Endodermal cell (in vitro differentiated cells): ENCODE data around the gene PIR. TPM values are rescaled to one million over a fixed set of nuclear protein-coding genes. Genes with fewer than 3 reads are reported as not detected.

Source experiments
- DNase-seq: peaks from one replicate; pipeline ENCODE4 v3.0.0-alpha.2; 2017
- H3K27ac ChIP-seq: 2 replicates; pipeline ENCODE4 v1.5.1; 2013; ENCODE audit warnings: mild to moderate bottlenecking, low read depth, low read length, moderate library complexity
- H3K27me3 ChIP-seq: 2 replicates; pipeline ENCODE4 v1.6.1; 2013; ENCODE audit warnings: mild to moderate bottlenecking, low read length, moderate library complexity; ENCODE audit not compliant: insufficient read depth, control insufficient read depth, poor library complexity, severe bottlenecking
- H3K36me3 ChIP-seq: 2 replicates; pipeline ENCODE4 v1.7.0; 2013; ENCODE audit warnings: mild to moderate bottlenecking, low read length, moderate library complexity; ENCODE audit not compliant: control insufficient read depth, insufficient read depth
- H3K4me1 ChIP-seq: one replicate; pipeline ENCODE4 v1.7.0; 2013; ENCODE audit warnings: low read length; ENCODE audit not compliant: control insufficient read depth, insufficient read depth
- H3K4me3 ChIP-seq: 2 replicates; pipeline ENCODE4 v1.5.1; 2013; ENCODE audit warnings: mild to moderate bottlenecking, low read length, moderate library complexity
- H3K9ac ChIP-seq: 2 replicates; pipeline ENCODE4 v1.6.1; 2013; ENCODE audit warnings: mild to moderate bottlenecking, low read length, moderate library complexity; ENCODE audit not compliant: poor library complexity, severe bottlenecking; ENCODE audit errors: extremely low read depth
- H3K9me3 ChIP-seq: 2 replicates; pipeline ENCODE4 v1.6.1; 2013; ENCODE audit warnings: mild to moderate bottlenecking, low read length, moderate library complexity; ENCODE audit not compliant: control insufficient read depth
- H3K27ac Mint-ChIP-seq: 2 replicates; pipeline ENCODE4 v1.8.0; 2020; ENCODE audit warnings: mixed read lengths
- H3K27me3 Mint-ChIP-seq: 2 replicates; pipeline ENCODE4 v1.8.0; 2021; ENCODE audit warnings: mild to moderate bottlenecking, mixed read lengths; ENCODE audit not compliant: insufficient read depth
- H3K36me3 Mint-ChIP-seq: 2 replicates; pipeline ENCODE4 v1.8.0; 2020; ENCODE audit warnings: low read depth, mixed read lengths
- H3K4me1 Mint-ChIP-seq: 2 replicates; pipeline ENCODE4 v1.8.0; 2020; ENCODE audit warnings: mixed read lengths
- H3K4me3 Mint-ChIP-seq: 2 replicates; pipeline ENCODE4 v1.8.0; 2020; ENCODE audit warnings: mild to moderate bottlenecking, moderate library complexity, mixed read lengths
- H3K9me3 Mint-ChIP-seq: 2 replicates; pipeline ENCODE4 v1.8.0; 2020; ENCODE audit warnings: mild to moderate bottlenecking, mixed read lengths
- WGBS, 2 experiments: methylation state at CpG; one replicate each; pipeline versions ENCODE4 v1.1.5 to v1.1.7; 2013; ENCODE audit warnings: missing lambda C conversion rate in 2 of 2, mixed read lengths in 1 of 2; ENCODE audit not compliant: insufficient coverage in 1 of 2, insufficient read length in 1 of 2; 5-methylcytosine and 5-hydroxymethylcytosine counted together
- total RNA-seq, 2 donors: library from RNA; stranded (reverse); fragmentation: NEBNext Ultra II Directional in 1 of 2; extraction: Animal tissue kit (Norgen Biotek cat#: 25700) in 1 of 2; gene quantifications; 2 replicates in 1 of 2; 3 replicates in 1 of 2; pipeline ENCODE4 v1.2.1, GENCODE V29; 2021
- TF ChIP-seq, protein P1 (sequence below): fragments of 200-600 bp; sonication (generic); conservative IDR thresholded peaks from 2 replicates; pipeline ENCODE4 v1.5.0; 2021; ENCODE audit warnings: antibody characterized with exemption, mild to moderate bottlenecking

The PIR gene
- total RNA-seq, 2 donors from 2014 or later = 21.0 to 34.2 TPM

- Mint-ChIP-seq H3K4me1 (no peaks in the 10 kb centered on the region), H3K9me3 (no peaks in the 10 kb centered on the region), H3K27me3 (no peaks in the 10 kb centered on the region), H3K4me3 (no peak overlapping the region), H3K27ac (no peak overlapping the region), H3K36me3 (peaks cover 2% of the 10 kb centered on the region)
- H3K4me3 ChIP-seq = no peak overlapping the region
- no peak overlapping the region for H3K27ac ChIP-seq
- no peaks in the 10 kb centered on the region for H3K4me1 ChIP-seq
- H3K27me3 ChIP-seq = no peaks in the 10 kb centered on the region
- H3K36me3 ChIP-seq = no peaks in the 10 kb centered on the region
- no peak overlapping the region for H3K9ac ChIP-seq
- no peaks in the 10 kb centered on the region for H3K9me3 ChIP-seq
- 90% methylated on average over 2 of the region's 2 CpGs; no CpG with 5 or more reads in 1 of the 2 experiments for WGBS, 2 experiments
- TF ChIP-seq, protein P1, sequence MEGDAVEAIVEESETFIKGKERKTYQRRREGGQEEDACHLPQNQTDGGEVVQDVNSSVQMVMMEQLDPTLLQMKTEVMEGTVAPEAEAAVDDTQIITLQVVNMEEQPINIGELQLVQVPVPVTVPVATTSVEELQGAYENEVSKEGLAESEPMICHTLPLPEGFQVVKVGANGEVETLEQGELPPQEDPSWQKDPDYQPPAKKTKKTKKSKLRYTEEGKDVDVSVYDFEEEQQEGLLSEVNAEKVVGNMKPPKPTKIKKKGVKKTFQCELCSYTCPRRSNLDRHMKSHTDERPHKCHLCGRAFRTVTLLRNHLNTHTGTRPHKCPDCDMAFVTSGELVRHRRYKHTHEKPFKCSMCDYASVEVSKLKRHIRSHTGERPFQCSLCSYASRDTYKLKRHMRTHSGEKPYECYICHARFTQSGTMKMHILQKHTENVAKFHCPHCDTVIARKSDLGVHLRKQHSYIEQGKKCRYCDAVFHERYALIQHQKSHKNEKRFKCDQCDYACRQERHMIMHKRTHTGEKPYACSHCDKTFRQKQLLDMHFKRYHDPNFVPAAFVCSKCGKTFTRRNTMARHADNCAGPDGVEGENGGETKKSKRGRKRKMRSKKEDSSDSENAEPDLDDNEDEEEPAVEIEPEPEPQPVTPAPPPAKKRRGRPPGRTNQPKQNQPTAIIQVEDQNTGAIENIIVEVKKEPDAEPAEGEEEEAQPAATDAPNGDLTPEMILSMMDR = no peak
- no peak for DNase-seq
These were observed 82.2 kb downstream of the PIR start for GRCh38 chrX:15410947-15411346.

- Mint-ChIP-seq H3K4me3 (no peak overlapping the region), H3K9me3 (no peaks in the 10 kb centered on the region), H3K4me1 (no peaks in the 10 kb centered on the region), H3K36me3 (peaks cover 2% of the 10 kb centered on the region), H3K27ac (no peak overlapping the region), H3K27me3 (no peaks in the 10 kb centered on the region)
- H3K4me3 ChIP-seq = no peak overlapping the region
- no peaks in the 10 kb centered on the region for H3K9me3 ChIP-seq
- H3K36me3 ChIP-seq = no peaks in the 10 kb centered on the region
- no peak overlapping the region for H3K9ac ChIP-seq
- H3K4me1 ChIP-seq = no peaks in the 10 kb centered on the region
- TF ChIP-seq, protein P1 = no peak
- H3K27me3 ChIP-seq = no peaks in the 10 kb centered on the region
- H3K27ac ChIP-seq = no peak overlapping the region
- DNase-seq = no peak
These were observed 82.7 kb downstream of the PIR start for GRCh38 chrX:15410430-15410829.

DNA sequence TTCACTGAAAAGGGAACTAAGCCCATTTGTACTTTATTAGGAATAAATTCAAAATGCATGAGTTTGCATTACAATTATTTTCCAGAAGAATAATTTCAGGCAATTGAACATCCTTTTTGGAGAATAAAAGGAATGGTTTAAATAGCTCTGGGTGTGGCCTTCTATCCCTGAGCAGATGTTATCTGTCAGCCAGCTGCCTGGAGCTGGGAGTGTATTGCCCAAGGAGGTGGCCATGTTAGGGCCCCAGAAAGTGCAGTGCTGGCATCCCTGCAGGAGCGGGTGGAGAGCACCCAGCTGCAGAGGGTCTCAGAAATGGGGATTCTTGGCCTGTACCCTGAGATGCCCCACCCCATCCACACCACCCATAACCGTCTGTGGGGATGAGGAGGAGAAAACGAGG is 87.3 kb downstream of the PIR start:
- Mint-ChIP-seq H3K27ac (no peak overlapping the region), H3K4me3 (no peak overlapping the region), H3K9me3 (no peaks in the 10 kb centered on the region), H3K4me1 (peaks cover 5% of the 10 kb centered on the region), H3K27me3 (no peaks in the 10 kb centered on the region), H3K36me3 (peaks cover 2% of the 10 kb centered on the region)
- Histone ChIP-seq H3K9ac (no peak overlapping the region), H3K4me1 (no peaks in the 10 kb centered on the region), H3K27me3 (no peaks in the 10 kb centered on the region), H3K9me3 (no peaks in the 10 kb centered on the region), H3K27ac (no peak overlapping the region), H3K4me3 (no peak overlapping the region), H3K36me3 (no peaks in the 10 kb centered on the region)
- TF ChIP-seq, protein P1 = no peak
- DNase-seq = no peak
- WGBS, 2 experiments = 100% methylated on average over 1 of the region's 3 CpGs; no CpG with 5 or more reads in 1 of the 2 experiments
